Fibroblast of villous mesenchyme (primary cell): ENCODE results near the gene SPG7. TPM values are rescaled to one million over a fixed set of nuclear protein-coding genes. Genes with fewer than 3 reads are reported as not detected.

Experiments
- DNase-seq: peaks from one replicate; pipeline ENCODE4 v3.0.0-alpha.2; 2010; ENCODE audit warnings: low read depth
- H3K4me3 ChIP-seq: 2 replicates; pipeline ENCODE4 v1.5.1; 2011; ENCODE audit warnings: low read depth, mild to moderate bottlenecking, low read length
- CTCF ChIP-seq: IDR thresholded peaks from 2 replicates; pipeline ENCODE4 v1.5.1; 2012; ENCODE audit warnings: low read depth, mild to moderate bottlenecking, low read length; ENCODE audit not compliant: insufficient read depth
- total RNA-seq: library from RNA; depleted of rRNA; stranded (reverse); fragments of >200 nt; gene quantifications from 2 replicates; pipeline ENCODE4 v1.2.3, GENCODE V29; 2012

SPG7 gene
- total RNA-seq, 1 donor, result 108 TPM

- DNase-seq, result no peak
- no peak for TF ChIP-seq CTCF
- H3K4me3 ChIP-seq, result no peak overlapping the region
Observed at GRCh38 chr16:89511374-89511773, 3.2 kb downstream of the SPG7 start.

- TF ChIP-seq CTCF, result no peak
- no peak for DNase-seq
- no peak overlapping the region for H3K4me3 ChIP-seq
Observed at GRCh38 chr16:89512453-89512852, 4.2 kb downstream of the SPG7 start.

- H3K4me3 ChIP-seq, result no peak overlapping the region
- DNase-seq, result no peak
- TF ChIP-seq CTCF, result no peak
Observed at GRCh38 chr16:89517128-89517527, 8.9 kb downstream of the SPG7 start.

GRCh38 chr16:89519881-89520280, 11.7 kb downstream of the SPG7 start:
- DNase-seq, result no peak
- no peak overlapping the region for H3K4me3 ChIP-seq
- no peak for TF ChIP-seq CTCF

- DNase-seq, result no peak
- no peak for TF ChIP-seq CTCF
- no peak overlapping the region for H3K4me3 ChIP-seq
Observed at GRCh38 chr16:89522287-89522686, 14.1 kb downstream of the SPG7 start.

GRCh38 chr16:89523680-89524344, 15.6 kb downstream of the SPG7 start:
- TF ChIP-seq CTCF, result no peak
- no peak for DNase-seq
- no peak overlapping the region for H3K4me3 ChIP-seq
